BLaER1 (cell line): Measurements from ENCODE around the gene TIAM1.

Source experiments
- H3K27ac ChIP-seq: shearing (Covaris generic); formaldehyde crosslinking; 2 replicates; pipeline ENCODE4 v1.8.1; 2022
- H3K27me3 ChIP-seq: shearing (Covaris generic); formaldehyde crosslinking; 2 replicates; pipeline ENCODE4 v1.8.1; 2022
- H3K36me3 ChIP-seq: shearing (Covaris generic); formaldehyde crosslinking; 2 replicates; pipeline ENCODE4 v1.8.1; 2022
- H3K4me1 ChIP-seq: shearing (Covaris generic); formaldehyde crosslinking; 2 replicates; pipeline ENCODE4 v1.8.1; 2022
- H3K4me2 ChIP-seq: shearing (Covaris generic); formaldehyde crosslinking; 2 replicates; pipeline ENCODE4 v1.8.1; 2022
- H3K4me3 ChIP-seq: shearing (Covaris generic); formaldehyde crosslinking; 2 replicates; pipeline ENCODE4 v1.8.1; 2022
- H3K9ac ChIP-seq: shearing (Covaris generic); formaldehyde crosslinking; 2 replicates; pipeline ENCODE4 v1.8.1; 2022
- H3K9me3 ChIP-seq: shearing (Covaris generic); formaldehyde crosslinking; 2 replicates; pipeline ENCODE4 v1.8.1; 2022
- H4K20me1 ChIP-seq: shearing (Covaris generic); formaldehyde crosslinking; 2 replicates; pipeline ENCODE4 v1.8.1; 2022
- Cebpa-rat ChIP-seq: shearing (Covaris generic); IDR thresholded peaks from 2 replicates; pipeline ENCODE4 v1.8.1; 2022

TIAM1 gene

GRCh38 chr21:31294691-31295090, 49.4 kb downstream of the TIAM1 start:
- TF ChIP-seq Cebpa-rat = no peak
- H3K36me3 ChIP-seq = 0 out of 2 replicates have a peak, but pooled peaks cover 8% of the 10 kb centered on the region
- no peaks in the 10 kb centered on the region for H3K4me1 ChIP-seq
- H4K20me1 ChIP-seq = no peaks in the 10 kb centered on the region
- no peak overlapping the region for H3K9ac ChIP-seq
- no peak overlapping the region for H3K4me2 ChIP-seq
- H3K27ac ChIP-seq = no peak overlapping the region
- H3K27me3 ChIP-seq = no peaks in the 10 kb centered on the region
- peaks cover 5% of the 10 kb centered on the region; the same call in 1 of the 2 replicates for H3K9me3 ChIP-seq
- H3K4me3 ChIP-seq = no peak overlapping the region

DNA sequence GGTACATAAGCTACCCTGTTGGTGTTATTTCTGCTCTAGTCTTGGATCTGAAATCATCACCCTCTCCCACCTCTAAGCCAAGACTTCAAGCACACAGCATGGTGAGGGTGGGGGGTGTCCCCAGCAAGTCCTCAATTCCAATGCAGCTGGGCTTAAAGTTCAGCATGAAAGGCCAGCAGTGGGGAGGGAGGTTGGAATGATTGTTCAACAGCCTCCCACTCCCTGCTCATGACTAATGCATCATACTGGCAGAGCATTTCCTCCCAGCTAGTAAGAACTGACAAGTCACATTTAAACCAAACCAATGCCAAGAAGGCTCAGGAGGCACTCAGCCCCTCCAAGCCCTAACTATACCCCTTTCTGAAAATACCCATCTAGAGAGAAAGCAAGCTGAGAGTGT, 50.1 kb downstream of the TIAM1 start:
- no peaks in the 10 kb centered on the region for H4K20me1 ChIP-seq
- H3K36me3 ChIP-seq = 0 out of 2 replicates have a peak, but pooled peaks cover 8% of the 10 kb centered on the region
- no peaks in the 10 kb centered on the region for H3K27me3 ChIP-seq
- H3K4me2 ChIP-seq = no peak overlapping the region
- peaks cover 5% of the 10 kb centered on the region; the same call in 1 of the 2 replicates for H3K9me3 ChIP-seq
- no peaks in the 10 kb centered on the region for H3K4me1 ChIP-seq
- no peak overlapping the region for H3K27ac ChIP-seq
- no peak for TF ChIP-seq Cebpa-rat
- no peak overlapping the region for H3K4me3 ChIP-seq
- no peak overlapping the region for H3K9ac ChIP-seq

GRCh38 chr21:31290765-31291164, 53.3 kb downstream of the TIAM1 start:
- Histone ChIP-seq H3K4me3 (no peak overlapping the region), H3K9ac (no peak overlapping the region), H4K20me1 (no peaks in the 10 kb centered on the region), H3K4me2 (no peak overlapping the region), H3K36me3 (peaks cover 9% of the 10 kb centered on the region; the same call in 1 of the 2 replicates), H3K27ac (no peak overlapping the region), H3K4me1 (no peaks in the 10 kb centered on the region), H3K27me3 (no peaks in the 10 kb centered on the region), H3K9me3 (peaks cover 13% of the 10 kb centered on the region)
- no peak for TF ChIP-seq Cebpa-rat

DNA sequence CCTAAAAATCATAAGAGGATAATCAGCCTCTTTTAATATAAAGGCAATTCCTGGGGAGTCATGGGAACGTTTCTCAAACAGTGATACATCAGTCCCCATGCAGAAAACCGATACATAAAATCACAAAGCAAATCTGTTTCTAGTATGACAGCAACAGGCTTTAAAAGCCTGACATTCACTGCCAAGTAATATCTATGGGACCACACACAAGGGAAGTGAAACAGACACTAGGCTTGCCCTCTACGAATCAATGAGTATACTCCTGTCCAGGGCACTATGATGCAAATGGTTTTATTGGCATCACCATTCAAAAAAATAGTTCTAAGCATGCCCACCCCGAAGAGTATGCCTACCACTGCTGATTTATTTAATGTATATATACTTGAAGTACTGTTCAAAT, 54.4 kb downstream of the TIAM1 start:
- Histone ChIP-seq H3K9ac (no peak overlapping the region), H3K27ac (no peak overlapping the region), H3K4me3 (no peak overlapping the region), H3K9me3 (peaks cover 13% of the 10 kb centered on the region), H3K36me3 (peaks cover 9% of the 10 kb centered on the region; the same call in 1 of the 2 replicates), H3K4me1 (peaks cover 8% of the 10 kb centered on the region), H3K27me3 (no peaks in the 10 kb centered on the region), H4K20me1 (no peaks in the 10 kb centered on the region), H3K4me2 (no peak overlapping the region)
- no peak for TF ChIP-seq Cebpa-rat

DNA sequence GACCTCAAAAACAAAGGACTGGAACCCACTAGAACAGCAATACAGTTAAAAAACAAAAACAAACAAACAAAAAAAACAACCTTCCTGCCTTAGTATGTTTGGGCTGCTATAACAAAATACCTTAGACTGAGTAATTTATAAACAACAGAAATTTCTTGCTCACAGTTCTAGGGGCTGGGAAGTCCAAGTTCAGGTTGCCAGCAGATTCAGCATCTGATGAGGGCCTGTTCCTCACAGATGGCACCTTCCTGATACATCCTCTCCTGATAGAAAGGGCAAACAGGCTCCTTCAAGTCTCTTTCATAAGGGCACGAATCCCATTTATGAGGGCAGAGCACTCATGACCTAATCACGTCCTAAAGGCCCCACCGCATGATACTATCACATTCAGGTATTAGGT, 55.9 kb downstream of the TIAM1 start:
- TF ChIP-seq Cebpa-rat = no peak
- no peak overlapping the region for H3K9ac ChIP-seq
- no peak overlapping the region for H3K4me3 ChIP-seq
- H3K27ac ChIP-seq = no peak overlapping the region
- H3K36me3 ChIP-seq = peaks cover 9% of the 10 kb centered on the region; the same call in 1 of the 2 replicates
- H3K27me3 ChIP-seq = no peaks in the 10 kb centered on the region
- no peak overlapping the region for H3K4me2 ChIP-seq
- no peaks in the 10 kb centered on the region for H4K20me1 ChIP-seq
- peaks cover 17% of the 10 kb centered on the region for H3K4me1 ChIP-seq
- H3K9me3 ChIP-seq = peaks cover 13% of the 10 kb centered on the region

GRCh38 chr21:31287201-31287600, 56.9 kb downstream of the TIAM1 start:
- H3K36me3 ChIP-seq = peaks cover 5% of the 10 kb centered on the region; the same call in 1 of the 2 replicates
- TF ChIP-seq Cebpa-rat = no peak
- no peak overlapping the region for H3K9ac ChIP-seq
- H3K4me3 ChIP-seq = no peak overlapping the region
- no peak overlapping the region for H3K27ac ChIP-seq
- H3K27me3 ChIP-seq = no peaks in the 10 kb centered on the region
- no peaks in the 10 kb centered on the region for H4K20me1 ChIP-seq
- H3K9me3 ChIP-seq = peaks cover 13% of the 10 kb centered on the region
- H3K4me1 ChIP-seq = peaks cover 23% of the 10 kb centered on the region
- no peak overlapping the region for H3K4me2 ChIP-seq

- peaks cover 23% of the 10 kb centered on the region for H3K4me1 ChIP-seq
- no peak overlapping the region for H3K4me3 ChIP-seq
- peaks cover 5% of the 10 kb centered on the region; the same call in 1 of the 2 replicates for H3K36me3 ChIP-seq
- no peaks in the 10 kb centered on the region for H3K27me3 ChIP-seq
- H4K20me1 ChIP-seq = no peaks in the 10 kb centered on the region
- H3K9ac ChIP-seq = no peak overlapping the region
- peaks cover 13% of the 10 kb centered on the region for H3K9me3 ChIP-seq
- no peak overlapping the region for H3K4me2 ChIP-seq
- no peak for TF ChIP-seq Cebpa-rat
- H3K27ac ChIP-seq = no peak overlapping the region
Observed at GRCh38 chr21:31286621-31287020, 57.4 kb downstream of the TIAM1 start.

DNA sequence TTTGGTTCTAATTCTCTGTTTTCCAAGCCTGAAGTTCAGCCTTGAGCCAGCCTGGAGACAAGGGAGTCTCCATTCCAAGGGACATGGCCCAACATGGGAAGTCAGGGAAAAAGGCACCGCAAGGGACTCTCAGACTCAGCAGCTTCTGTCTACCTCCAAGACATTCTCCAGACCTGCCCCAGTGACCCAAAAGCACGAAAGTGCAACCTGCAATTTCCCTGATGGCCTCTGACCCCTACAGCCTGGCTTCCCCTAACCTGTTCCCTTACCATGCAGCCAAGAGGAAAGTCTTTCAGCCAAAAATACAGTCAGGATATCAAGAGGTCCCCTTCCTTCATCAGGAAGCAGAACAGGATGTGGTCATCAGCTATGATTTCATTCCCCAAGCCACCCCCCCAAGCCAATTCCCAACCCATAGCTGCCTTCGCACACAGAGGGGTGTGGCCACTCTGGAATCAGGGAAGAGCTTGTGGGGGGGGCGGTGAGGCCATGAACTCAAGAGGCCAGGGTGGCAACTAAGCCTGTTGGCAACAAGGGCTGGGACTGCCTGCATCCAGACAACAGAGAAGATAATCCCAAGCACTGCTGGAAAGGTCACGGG, 59.2 kb downstream of the TIAM1 start:
- peaks cover 13% of the 10 kb centered on the region for H3K9me3 ChIP-seq
- peak overlapping the region; percentile 68 for H3K4me2 ChIP-seq
- H3K27me3 ChIP-seq = no peaks in the 10 kb centered on the region
- peaks cover 23% of the 10 kb centered on the region for H3K4me1 ChIP-seq
- 0 out of 2 replicates have a peak overlapping the region, but pooled peaks have one; percentile 3 for H3K27ac ChIP-seq
- H3K4me3 ChIP-seq = no peak overlapping the region
- no peak for TF ChIP-seq Cebpa-rat
- H4K20me1 ChIP-seq = no peaks in the 10 kb centered on the region
- peaks cover 5% of the 10 kb centered on the region; the same call in 1 of the 2 replicates for H3K36me3 ChIP-seq
- no peak overlapping the region for H3K9ac ChIP-seq

DNA sequence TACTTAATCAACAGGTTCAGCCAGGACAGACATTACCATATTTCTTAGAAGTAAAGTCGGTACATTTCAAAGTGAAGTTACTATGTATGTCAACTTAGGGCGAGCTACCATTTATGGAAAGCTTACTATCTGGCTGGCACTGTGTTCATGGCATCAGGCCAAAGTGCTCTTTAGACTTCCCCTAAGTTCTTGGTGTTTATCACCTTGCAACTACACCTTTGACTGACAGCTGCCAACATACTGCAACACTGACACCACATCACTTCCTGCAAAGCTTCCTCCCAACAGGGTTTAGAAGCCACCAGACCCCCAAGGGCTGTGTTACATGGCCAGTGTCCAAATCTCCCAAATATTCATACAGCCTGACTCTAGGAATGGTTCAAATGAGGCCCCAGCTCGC, 61.0 kb downstream of the TIAM1 start:
- peaks cover 30% of the 10 kb centered on the region for H3K4me1 ChIP-seq
- TF ChIP-seq Cebpa-rat = no peak
- no peak overlapping the region for H3K27ac ChIP-seq
- no peaks in the 10 kb centered on the region for H3K27me3 ChIP-seq
- peak overlapping the region; percentile 47 for H3K4me2 ChIP-seq
- peaks cover 4% of the 10 kb centered on the region; the same call in 1 of the 2 replicates for H3K9me3 ChIP-seq
- H3K36me3 ChIP-seq = peaks cover 5% of the 10 kb centered on the region; the same call in 1 of the 2 replicates
- H3K9ac ChIP-seq = no peak overlapping the region
- no peaks in the 10 kb centered on the region for H4K20me1 ChIP-seq
- H3K4me3 ChIP-seq = no peak overlapping the region

DNA sequence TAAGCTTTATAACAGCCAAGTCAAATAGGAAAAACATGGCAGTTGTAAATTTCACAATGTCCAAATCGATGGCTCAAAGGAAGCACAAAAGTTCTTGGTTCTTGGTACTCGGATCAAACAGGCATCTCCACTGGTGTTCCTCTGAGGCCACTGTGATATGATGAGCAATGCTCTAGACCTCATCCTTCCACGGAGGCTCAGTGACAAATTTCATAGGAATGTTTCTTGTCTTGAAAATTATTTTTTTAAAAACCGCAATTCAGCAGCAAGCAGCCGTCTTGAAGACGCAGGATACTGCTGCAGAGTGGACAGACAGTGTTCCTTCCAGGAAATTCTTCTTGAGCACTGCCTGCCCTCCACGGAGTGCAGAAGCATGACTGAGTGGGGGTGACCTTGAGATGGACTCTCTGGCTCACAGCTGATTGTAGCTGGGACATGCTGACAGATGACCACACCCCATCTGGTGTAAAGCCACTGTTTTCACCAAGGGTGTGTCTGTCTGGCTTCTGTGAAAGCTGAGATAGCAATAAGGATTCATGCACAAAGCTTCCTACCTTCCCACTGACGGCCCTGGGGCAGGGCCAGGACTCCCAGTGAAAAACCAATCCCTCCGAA, 61.9 kb downstream of the TIAM1 start:
- no peaks in the 10 kb centered on the region for H3K36me3 ChIP-seq
- TF ChIP-seq Cebpa-rat = no peak
- no peak overlapping the region for H3K27ac ChIP-seq
- H3K4me2 ChIP-seq = no peak overlapping the region
- H3K4me1 ChIP-seq = peaks cover 33% of the 10 kb centered on the region
- H3K9ac ChIP-seq = no peak overlapping the region
- no peaks in the 10 kb centered on the region for H3K27me3 ChIP-seq
- H3K4me3 ChIP-seq = no peak overlapping the region
- H3K9me3 ChIP-seq = no peaks in the 10 kb centered on the region
- H4K20me1 ChIP-seq = no peaks in the 10 kb centered on the region
